ENCODE data around the gene ANGPTL3. TPM values are rescaled to one million over a fixed set of nuclear protein-coding genes. Genes with fewer than 3 reads are reported as not detected.

Gene ANGPTL3, protein sequence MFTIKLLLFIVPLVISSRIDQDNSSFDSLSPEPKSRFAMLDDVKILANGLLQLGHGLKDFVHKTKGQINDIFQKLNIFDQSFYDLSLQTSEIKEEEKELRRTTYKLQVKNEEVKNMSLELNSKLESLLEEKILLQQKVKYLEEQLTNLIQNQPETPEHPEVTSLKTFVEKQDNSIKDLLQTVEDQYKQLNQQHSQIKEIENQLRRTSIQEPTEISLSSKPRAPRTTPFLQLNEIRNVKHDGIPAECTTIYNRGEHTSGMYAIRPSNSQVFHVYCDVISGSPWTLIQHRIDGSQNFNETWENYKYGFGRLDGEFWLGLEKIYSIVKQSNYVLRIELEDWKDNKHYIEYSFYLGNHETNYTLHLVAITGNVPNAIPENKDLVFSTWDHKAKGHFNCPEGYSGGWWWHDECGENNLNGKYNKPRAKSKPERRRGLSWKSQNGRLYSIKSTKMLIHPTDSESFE
- total RNA-seq, result not detected in 2 replicates

DNA sequence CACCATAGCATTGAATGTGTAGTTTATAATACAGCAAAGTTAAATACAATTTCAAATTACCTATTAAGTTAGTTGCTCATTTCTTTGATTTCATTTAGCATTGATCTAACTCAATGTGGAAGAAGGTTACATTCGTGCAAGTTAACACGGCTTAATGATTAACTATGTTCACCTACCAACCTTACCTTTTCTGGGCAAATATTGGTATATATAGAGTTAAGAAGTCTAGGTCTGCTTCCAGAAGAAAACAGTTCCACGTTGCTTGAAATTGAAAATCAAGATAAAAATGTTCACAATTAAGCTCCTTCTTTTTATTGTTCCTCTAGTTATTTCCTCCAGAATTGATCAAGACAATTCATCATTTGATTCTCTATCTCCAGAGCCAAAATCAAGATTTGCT, at the start of gene ANGPTL3:
Gene ANGPTL3 (plus strand): TSS at position 240 of the 400 bp plus-strand sequence. CDS start 47 bp downstream, at position 287.

Other genes with a start within 250 kb of the ANGPTL3 start
- gene USP1, start 160.5 kb upstream of the ANGPTL3 start, total RNA-seq, result 11.3 and 17.5 TPM in 2 replicates
- gene DOCK7, start 90.9 kb downstream of the ANGPTL3 start, total RNA-seq, result 32.8 and 48.3 TPM in 2 replicates
- gene ATG4C, start 186.6 kb downstream of the ANGPTL3 start, total RNA-seq, result 5.8 and 14.9 TPM in 2 replicates

All from pericardium fibroblast (primary cell).